Ureter (tissue), 1 donor: Measurements from ENCODE around the gene SEC16B. TPM values are rescaled to one million over a fixed set of nuclear protein-coding genes. Genes with fewer than 3 reads are reported as not detected.

ENCODE experiments used
- DNase-seq: peaks from one replicate; pipeline ENCODE4 v3.0.0-alpha.2; 2020; ENCODE audit warnings: low spot score
- total RNA-seq: library from RNA; stranded (reverse); gene quantifications from one replicate; pipeline ENCODE4 v1.2.4, GENCODE V29; 2023
- donor health status: DM: yes; HTN: yes; CAD: no.

Gene SEC16B
- total RNA-seq, 1 donor from 2014 or later = 2.6 TPM

DNA sequence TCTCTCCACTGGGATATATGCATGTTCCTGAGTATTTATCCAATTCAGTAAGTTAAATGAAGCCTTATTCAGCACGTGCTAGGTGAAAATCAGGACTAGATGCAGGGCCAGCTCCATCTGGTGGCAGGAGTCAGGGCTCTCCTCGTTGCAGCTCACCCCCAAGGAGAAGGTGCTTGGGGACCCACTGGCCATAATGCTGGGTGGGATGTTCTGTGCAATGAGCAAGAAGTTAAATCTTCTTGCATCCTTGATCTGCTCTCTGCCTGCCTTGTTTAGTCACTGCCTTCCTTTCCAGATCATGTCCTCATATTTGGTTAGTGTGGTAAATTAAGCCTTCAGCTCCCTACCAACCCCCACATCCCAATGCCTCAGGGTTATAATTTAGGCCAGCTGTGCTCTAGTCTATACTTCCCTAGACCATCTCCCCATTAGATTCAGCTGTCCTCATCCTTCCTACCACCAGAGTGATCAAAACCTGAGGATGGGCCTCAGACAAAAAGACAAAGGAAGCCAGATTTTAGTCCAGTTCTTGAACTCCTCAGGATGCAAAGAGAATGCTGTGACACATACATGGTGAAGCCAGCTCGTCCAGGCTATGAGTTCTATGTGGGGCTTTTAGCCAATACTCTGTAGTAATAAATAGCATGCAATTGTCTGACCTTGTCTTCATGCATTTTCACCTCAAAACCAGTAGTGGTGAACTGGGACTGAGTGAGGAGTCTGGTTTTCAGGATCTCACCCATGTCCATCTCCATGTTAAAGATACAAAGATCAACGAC lies 55.9 kb downstream of the SEC16B start:
- no peak for DNase-seq

DNA sequence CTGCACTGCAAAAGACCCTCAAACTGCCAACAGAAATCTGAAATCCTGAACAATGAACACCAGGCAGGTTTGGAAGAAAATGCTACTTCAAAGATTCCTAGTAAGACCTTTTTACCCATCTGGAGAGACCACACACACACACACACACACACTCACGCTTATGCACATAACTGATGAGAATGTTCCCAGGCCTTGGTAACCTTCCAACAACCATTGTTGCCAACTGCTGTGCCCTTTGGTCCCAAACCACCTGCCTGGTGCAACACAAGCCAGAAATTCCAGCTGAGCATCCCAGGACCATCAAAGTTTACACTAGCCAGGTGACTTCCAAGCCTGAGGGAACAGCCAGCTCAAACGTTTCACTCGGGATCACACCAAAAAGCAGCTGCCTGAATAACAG lies 56.9 kb downstream of the SEC16B start:
- no peak for DNase-seq

GRCh38 chr1:177909416-177909815 lies 60.4 kb downstream of the SEC16B start:
- no peak for DNase-seq

DNA sequence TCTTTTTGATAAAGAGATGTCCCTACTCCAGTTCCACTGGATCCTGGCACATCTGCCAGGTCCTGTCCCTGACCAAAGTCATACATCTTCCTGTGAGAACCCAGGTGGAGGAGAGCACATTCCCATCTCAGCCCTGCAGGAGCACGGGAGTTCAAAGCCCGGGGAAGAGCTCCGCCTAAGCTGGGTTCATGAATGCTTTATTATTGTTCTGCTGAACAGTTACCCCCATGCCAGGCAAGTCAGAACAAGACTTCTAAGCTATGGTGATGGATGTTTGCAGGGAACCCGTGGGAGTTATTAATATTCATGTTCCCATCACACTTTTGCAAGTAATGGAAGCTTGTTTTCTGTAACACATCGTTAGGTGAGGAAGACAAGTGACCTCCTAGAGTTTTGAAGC lies 62.9 kb downstream of the SEC16B start:
- no peak for DNase-seq

DNA sequence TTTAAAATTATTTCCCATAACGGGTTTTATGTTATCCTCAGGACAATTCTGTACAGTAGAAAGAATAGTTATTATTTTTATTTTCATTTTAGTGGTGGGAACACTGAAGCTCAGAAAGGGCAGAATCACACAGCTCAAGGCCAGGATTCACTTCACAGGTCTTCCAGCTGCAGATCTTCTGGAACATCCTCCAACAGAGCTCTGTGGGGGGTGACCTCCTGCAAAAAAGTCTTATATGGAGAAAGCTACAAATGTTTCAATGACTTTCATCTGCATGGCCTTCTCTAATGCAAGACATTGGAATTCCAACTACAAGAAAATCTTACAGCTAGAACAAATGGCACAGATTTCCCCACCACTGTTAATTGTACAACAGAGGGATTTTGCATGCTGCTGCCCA lies 64.2 kb downstream of the SEC16B start:
- DNase-seq = no peak

GRCh38 chr1:177902266-177902665 lies 67.6 kb downstream of the SEC16B start:
- DNase-seq = no peak

DNA sequence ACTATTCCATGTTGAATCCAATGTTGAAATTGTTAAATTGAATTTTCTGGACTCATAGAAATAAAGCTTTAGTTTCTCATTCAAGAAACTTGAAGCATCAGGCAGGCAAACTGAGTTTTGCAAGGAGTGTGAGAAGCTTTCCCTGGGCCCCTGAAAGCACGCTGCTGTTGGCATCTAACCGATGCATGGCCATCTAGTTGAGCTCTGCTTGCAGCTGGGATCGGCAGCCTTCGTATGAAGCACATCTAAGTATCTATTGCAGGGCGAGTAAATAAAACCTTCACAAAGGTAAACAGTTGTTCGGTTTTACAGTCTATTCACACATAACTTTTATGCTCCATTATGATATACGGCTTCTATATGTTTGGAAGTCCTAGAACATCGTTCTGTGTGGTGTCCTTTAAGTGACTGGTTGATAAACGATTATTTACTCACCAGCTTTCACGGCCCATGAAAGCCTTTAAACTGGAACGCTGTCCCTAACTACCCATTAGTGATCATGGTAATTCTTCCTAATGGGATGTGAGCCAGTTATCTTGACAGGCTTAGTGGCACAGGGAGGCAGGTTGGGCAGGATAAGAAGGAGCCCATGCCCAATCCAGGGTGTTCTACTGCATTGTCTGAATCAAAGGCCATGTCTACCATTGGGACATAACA lies 71.7 kb downstream of the SEC16B start:
- DNase-seq = no peak

- DNase-seq = no peak
These were observed 72.4 kb downstream of the SEC16B start for GRCh38 chr1:177897281-177897997.

Other genes with a start within 250 kb of the SEC16B start
- gene RASAL2, start 124.0 kb upstream of the SEC16B start, total RNA-seq = 26.0 TPM